Melanocyte of skin (primary cell): ENCODE data around the gene SOX15. TPM values are rescaled to one million over a fixed set of nuclear protein-coding genes. Genes with fewer than 3 reads are reported as not detected.

Experiments
- small RNA-seq, 2 donors: library from RNA; depleted of rRNA; stranded (forward); fragments of <200 nt; gene quantifications; one replicate each; pipeline ENCODE3, GENCODE V24; 2012
- total RNA-seq, 2 donors: library from RNA; depleted of rRNA; stranded (reverse); fragments of >200 nt; gene quantifications; 2 replicates each; pipeline ENCODE4 v1.2.3, GENCODE V29; 2012

SOX15 gene
- under 1 TPM in 1 of 2 donors, not detected in 1; 0.33 TPM for total RNA-seq

GRCh38 chr17:7589891-7590691, at the start of gene SOX15:
SOX15 (minus strand) TSS chr17:7590094; CDS start chr17:7589676, 418 bp downstream.

GRCh38 chr17:7629939-7630571, 40.2 kb upstream of the SOX15 start, which contains the start of gene SHBG:
SHBG (plus strand) TSS chr17:7630135; CDS start chr17:7630173, 38 bp downstream.

GRCh38 chr17:7627250-7628121, 37.6 kb upstream of the SOX15 start, which contains the start of gene SAT2:
SAT2 (minus strand) TSS chr17:7627821; CDS start chr17:7627635, 186 bp downstream.

GRCh38 chr17:7614425-7615264, 24.8 kb upstream of the SOX15 start, which contains the start of gene FXR2:
FXR2 (minus strand) TSS chr17:7614897; CDS start chr17:7614532, 365 bp downstream.

GRCh38 chr17:7583253-7584109, 6.4 kb downstream of the SOX15 start, which contains the start of gene MPDU1:
MPDU1 (plus strand) TSS chr17:7583852; CDS start chr17:7583863, 11 bp downstream.

GRCh38 chr17:7579001-7579833, 10.7 kb downstream of the SOX15 start, which contains the start of gene CD68:
CD68 (plus strand) TSS chr17:7579638; CDS start chr17:7579678, 40 bp downstream.

GRCh38 chr17:7561589-7562207, 28.2 kb downstream of the SOX15 start, which contains the start of gene SENP3:
SENP3 (plus strand) TSS chr17:7561919; CDS start chr17:7563077, 1,158 bp downstream.

GRCh38 chr17:7558544-7559319, 31.2 kb downstream of the SOX15 start, which contains the start of gene TNFSF13:
TNFSF13 (plus strand) TSS chr17:7558750; CDS start chr17:7559040, 290 bp downstream.

GRCh38 chr17:7548585-7549400, 41.1 kb downstream of the SOX15 start, which contains the start of gene TNFSF12:
TNFSF12 (plus strand) TSS chr17:7549058; CDS start chr17:7549154, 96 bp downstream.

Small RNAs within 50 kb of the gene (small RNA-seq; reads per million reads assigned to genes)
- 0 reads per million in 2 donors for gene CD68
- gene SNORA48, result 0 reads per million in 2 donors
- gene SNORD10, result 0 reads per million in 2 donors

Other genes starting within 250 kb of the SOX15 start
- 1 to 10 TPM; 1.3 to 3.4 TPM for gene KCTD11, start 237.9 kb downstream of the SOX15 start, total RNA-seq
- not detected for gene TMEM95, start 234.9 kb downstream of the SOX15 start, total RNA-seq
- gene TNK1, start 209.0 kb downstream of the SOX15 start, total RNA-seq, result under 1 TPM; 0.69 to 1.00 TPM
- 10 to 100 TPM in 1 of 2 donors, 1 to 10 TPM in 1; 9.6 to 12.0 TPM for gene PLSCR3, start 195.6 kb downstream of the SOX15 start, total RNA-seq
- gene TMEM256, start 186.0 kb downstream of the SOX15 start, total RNA-seq, result 100 to 1,000 TPM in 1 of 2 donors, 10 to 100 TPM in 1; 73.0 to 107 TPM
- gene NLGN2, start 182.2 kb downstream of the SOX15 start, total RNA-seq, result 1 to 10 TPM; 4.0 to 4.1 TPM
- not detected for gene SPEM1, start 169.8 kb downstream of the SOX15 start, total RNA-seq
- gene SPEM2, start 164.5 kb downstream of the SOX15 start, total RNA-seq, result not detected
- gene SPEM3, start 161.2 kb downstream of the SOX15 start, total RNA-seq, result not detected
- gene TMEM102, start 154.7 kb downstream of the SOX15 start, total RNA-seq, result 1 to 10 TPM; 7.3 to 7.9 TPM
- under 1 TPM; under 0.01 to 0.33 TPM for gene FGF11, start 150.6 kb downstream of the SOX15 start, total RNA-seq
- gene CHRNB1, start 145.0 kb downstream of the SOX15 start, total RNA-seq, result 1 to 10 TPM; 5.5 to 5.7 TPM
- gene ZBTB4, start 110.5 kb downstream of the SOX15 start, total RNA-seq, result 10 to 100 TPM; 16.3 to 23.1 TPM
- not detected for gene SLC35G6, start 108.6 kb downstream of the SOX15 start, total RNA-seq
- 10 to 100 TPM; 95.3 to 96.9 TPM for gene POLR2A, start 105.7 kb downstream of the SOX15 start, total RNA-seq
- gene TNFSF12, start 41.0 kb downstream of the SOX15 start, total RNA-seq, result 10 to 100 TPM; 14.8 to 19.3 TPM
- gene TNFSF13, start 31.3 kb downstream of the SOX15 start, total RNA-seq, result 1 to 10 TPM; 2.4 to 2.7 TPM
- 100 to 1,000 TPM in 1 of 2 donors, 10 to 100 TPM in 1; 67.4 to 114 TPM for gene SENP3, start 28.2 kb downstream of the SOX15 start, total RNA-seq
- gene CD68, start 10.5 kb downstream of the SOX15 start, total RNA-seq, result 10 to 100 TPM; 18.3 to 20.0 TPM
- gene MPDU1, start 6.2 kb downstream of the SOX15 start, total RNA-seq, result 100 to 1,000 TPM; 181 to 189 TPM
- gene FXR2, start 24.8 kb upstream of the SOX15 start, total RNA-seq, result 10 to 100 TPM; 36.3 to 36.5 TPM
- gene SAT2, start 37.7 kb upstream of the SOX15 start, total RNA-seq, result 10 to 100 TPM; 22.4 to 24.6 TPM
- gene SHBG, start 40.0 kb upstream of the SOX15 start, total RNA-seq, result under 1 TPM; 0.33 to 0.34 TPM
- not detected for gene ATP1B2, start 60.8 kb upstream of the SOX15 start, total RNA-seq
- gene TP53, start 97.4 kb upstream of the SOX15 start, total RNA-seq, result 10 to 100 TPM; 43.0 to 47.1 TPM
- 10 to 100 TPM in 1 of 2 donors, 1 to 10 TPM in 1; 8.6 to 17.3 TPM for gene WRAP53, start 98.4 kb upstream of the SOX15 start, total RNA-seq
- gene EFNB3, start 115.1 kb upstream of the SOX15 start, total RNA-seq, result 1 to 10 TPM in 1 of 2 donors, under 1 TPM in 1; 0.33 to 1.0 TPM
- under 1 TPM; under 0.01 TPM for gene DNAH2, start 127.7 kb upstream of the SOX15 start, total RNA-seq
- 1 to 10 TPM; 3.4 to 3.7 TPM for gene KDM6B, start 244.1 kb upstream of the SOX15 start, total RNA-seq